HG02610 (cell line): ENCODE data around the gene RNU1-2.
"Not testable (repeated sequence)": the region's sequence is repeated elsewhere in the genome, so short reads cannot be mapped to it uniquely, and the experiment has no call there.

Experiments used
- ATAC-seq: cut with Tn5 transposase; IDR thresholded peaks from one replicate; pipeline ENCODE4 v1.9.1; 2021; ENCODE audit warnings: mild to moderate bottlenecking, moderate library complexity; ENCODE audit not compliant: unreplicated experiment

RNU1-2 gene

DNA sequence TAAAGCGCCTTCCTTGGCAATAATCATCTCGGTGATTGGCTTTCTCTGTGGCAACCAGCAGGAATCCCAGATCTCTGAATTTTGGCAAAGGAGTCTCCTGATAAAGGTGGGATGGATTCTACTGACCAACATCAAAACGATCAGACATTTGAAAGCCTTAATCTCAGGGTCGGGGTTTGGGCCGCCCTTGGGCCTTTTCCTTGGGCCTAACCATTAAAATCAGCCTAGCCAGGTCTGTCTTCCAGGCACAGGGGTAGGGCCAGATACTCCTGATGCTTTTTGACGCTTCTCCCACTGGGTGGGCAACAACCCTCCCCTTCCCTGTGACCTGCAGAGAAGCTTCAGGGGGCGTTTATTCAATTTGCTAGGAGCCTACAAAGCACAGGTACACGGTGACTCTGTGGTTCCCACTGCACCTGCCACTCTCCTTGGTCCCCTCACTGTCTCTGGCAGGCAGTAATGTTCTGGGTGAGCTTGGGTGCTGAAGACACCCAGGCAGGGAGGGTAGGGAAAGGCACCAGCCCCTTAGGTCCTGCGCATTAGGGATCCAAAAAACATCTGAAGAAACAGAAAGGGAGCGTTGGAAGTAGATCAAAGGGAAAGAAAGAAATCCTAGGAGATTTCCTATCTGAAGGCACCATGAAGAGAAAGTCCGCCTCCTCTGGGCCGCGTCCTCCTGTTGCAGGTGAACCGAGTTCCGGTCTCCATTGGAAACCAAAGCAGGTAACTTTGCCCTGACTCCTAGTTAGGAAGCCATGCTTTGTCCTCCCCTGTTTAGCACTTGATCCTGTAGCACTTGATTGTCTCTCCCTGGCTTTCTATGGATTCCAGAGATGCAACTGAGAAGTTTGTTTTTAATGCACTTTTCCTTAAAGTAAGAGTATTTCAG, 12.3 kb downstream of the RNU1-2 start:
- no peak for ATAC-seq

DNA sequence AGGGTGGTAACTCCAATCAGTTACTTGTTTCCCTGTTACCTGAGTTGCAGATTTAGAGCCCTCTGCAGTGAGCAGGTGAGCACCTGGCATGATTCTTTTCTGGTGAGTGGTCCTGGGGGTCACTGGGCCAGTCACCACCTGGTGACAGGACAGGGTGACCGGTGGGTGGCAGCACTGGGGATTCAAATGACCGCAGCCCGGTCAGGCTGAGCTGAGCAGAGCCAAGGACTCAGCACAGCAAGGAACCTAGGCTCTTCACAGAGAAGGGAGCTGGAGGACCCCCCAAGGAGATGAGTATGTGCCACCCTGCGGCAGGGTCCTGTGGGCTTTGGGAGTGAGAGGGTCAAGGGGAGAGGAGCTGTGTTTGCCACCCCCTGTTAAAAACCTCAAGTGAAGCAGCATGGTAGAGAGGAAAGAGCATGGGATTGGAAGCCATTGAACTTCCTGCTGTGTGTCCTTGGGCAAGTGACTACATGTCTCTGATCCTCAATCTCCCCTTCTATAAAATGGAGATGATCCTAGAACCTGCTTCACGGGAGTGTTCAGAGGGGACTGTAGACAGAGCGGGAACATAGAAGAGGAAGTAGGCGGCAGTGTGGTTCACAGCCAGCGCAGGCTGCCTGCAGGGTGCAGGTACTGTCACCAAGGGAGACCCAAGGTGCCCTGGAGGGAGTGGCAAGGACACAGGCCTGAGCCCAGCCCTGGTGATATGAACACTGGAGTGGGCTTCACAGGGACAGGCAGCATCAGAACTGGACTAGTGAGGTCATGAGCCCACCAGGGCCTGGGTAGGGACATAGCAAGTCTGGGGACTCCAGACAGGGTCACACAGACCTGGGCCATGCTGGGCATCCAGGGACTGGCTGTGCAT, 16.3 kb downstream of the RNU1-2 start:
- not testable (repeated sequence) for ATAC-seq

DNA sequence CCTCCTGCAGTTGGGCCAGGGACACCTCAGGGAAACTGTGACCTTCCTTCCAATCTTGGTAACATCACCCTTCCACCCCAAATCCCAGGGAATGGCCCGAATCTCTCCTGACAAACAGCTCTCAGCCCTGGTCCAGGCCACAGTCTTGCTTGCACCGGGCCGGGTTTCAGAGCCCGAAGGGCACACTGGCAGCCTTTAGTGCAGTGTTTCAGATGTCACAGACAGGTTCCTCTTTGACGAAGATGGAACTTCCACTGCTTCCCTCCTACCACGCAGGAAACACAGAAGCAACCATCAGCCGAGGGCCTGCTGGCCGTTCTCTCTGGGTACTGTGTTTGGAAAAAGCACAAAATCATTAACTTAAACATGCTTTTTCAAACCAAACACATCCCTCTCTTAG, 17.0 kb downstream of the RNU1-2 start:
- not testable (repeated sequence) for ATAC-seq

DNA sequence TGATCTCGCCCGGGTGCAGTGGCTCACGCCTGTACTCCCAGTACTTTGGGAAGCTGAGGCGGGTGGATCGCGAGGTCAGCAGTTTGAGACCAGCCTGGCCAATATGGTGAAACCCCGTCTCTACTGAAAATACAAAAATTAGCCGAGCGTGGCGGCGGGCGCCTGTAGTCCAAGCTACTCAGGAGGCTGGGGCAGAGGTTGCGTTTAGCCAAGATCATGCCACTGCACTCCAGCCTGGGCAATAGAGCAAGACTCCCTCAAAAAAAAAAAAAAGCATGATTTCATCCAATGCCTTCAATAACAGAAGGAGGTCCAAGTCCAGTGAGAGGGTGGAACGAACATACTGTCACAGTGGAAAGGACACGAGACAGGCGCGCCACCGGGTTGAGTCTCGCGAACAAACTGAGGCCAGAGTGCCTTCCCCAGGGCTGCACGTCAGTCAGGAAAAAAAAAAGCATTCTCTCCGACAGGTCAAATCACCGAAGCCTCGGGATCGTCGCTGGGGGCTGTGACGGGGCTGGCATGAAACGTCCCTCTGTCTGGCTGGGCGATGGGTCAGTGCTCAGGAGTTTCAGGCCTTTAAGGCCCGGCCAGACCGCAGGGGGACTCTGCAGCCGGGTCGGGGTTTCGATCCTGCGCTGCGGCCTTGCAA, 17.5 kb downstream of the RNU1-2 start:
- ATAC-seq: no peak

DNA sequence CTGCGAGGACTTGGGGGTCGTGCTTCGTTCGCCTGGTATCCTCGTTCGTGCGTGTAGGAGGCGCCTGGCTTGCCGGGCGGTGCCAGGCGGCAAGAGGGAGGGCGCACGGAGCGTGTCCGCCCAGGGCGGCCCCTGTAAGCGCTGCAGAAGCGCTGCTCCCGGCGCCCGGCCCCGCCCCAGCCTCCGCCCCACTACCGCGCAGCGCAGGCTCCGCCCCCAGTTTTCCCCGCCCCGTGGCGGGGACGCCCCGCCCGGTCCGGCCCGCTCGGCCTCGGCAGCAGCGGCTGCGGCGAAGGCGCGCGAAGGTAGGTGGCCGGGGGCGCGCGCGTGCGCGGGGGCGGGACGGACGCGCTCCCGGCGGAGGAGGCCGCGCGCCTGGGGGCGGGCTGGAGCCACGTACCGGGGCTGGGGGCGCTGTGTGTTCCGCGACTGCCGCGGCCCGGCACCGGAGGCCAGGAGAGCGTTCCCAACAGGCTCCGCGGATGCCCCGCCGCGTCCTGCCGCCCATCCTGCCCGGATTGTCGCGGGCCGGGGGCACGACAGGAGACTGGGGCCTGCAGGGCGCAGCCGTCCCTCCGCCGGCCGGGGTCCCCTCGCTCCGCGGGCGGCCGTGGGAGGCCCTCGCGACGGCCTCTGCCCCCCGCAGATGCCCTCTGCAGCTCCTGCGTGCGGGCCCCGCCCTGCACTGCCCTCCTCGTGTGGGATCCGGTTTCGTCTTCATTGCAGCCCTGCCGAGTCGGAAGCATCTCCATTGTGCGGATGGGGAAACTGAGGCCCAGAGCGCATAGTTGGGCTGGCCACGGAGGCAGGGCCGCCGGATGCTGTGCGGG, 18.3 kb downstream of the RNU1-2 start:
- ATAC-seq: peak; percentile 86

DNA sequence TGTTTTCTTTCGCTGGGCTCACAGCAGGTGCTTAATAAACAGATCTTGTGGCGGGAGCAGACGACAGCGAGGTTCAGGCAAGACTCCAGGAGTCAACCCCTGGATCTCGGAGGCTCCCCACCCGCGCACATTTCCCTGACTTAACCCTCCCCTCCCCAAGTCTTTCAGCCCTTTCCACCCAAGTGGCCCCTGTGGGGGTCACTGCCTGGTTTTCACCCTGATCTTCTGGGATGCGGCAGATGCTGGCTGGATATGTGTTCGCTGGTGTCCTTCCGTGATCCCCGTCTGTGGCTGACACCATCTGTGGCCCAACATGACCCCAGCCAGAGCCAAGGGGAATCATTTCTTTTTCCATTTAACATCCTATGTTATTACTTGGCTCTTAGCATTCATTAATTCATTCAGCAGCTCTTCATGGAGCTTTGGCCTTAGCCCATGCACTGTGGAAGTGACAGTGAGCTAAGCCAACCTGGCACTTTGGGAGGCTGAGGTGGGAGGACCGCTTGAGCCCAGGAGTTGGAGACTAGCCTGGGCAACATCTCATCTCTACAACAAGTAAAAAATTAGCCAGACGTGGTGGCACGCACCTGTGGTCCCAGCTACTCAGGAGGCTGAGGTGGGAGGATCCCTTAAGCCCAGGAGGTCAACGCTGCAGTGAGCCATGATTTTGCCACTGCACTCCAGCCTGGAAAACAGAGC, 19.3 kb downstream of the RNU1-2 start:
- not testable (repeated sequence) for ATAC-seq

DNA sequence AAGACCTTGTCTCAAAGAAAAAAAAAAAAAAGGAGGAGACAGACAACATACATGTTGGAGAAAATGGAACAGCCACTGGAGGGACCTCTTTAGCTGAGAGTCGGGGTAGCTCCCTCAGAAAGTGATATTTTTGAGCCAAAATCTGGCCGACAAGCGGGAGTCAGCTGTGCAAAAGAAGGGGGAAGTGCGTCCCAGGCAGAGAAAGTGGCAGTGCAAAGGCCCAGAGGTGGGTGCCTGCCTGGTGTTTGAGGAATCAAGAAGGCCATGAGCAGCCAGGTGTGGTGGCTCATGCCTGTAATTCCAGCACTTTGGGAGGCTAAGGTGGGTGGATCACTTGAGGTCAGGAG, 19.8 kb downstream of the RNU1-2 start:
- ATAC-seq: no peak

DNA sequence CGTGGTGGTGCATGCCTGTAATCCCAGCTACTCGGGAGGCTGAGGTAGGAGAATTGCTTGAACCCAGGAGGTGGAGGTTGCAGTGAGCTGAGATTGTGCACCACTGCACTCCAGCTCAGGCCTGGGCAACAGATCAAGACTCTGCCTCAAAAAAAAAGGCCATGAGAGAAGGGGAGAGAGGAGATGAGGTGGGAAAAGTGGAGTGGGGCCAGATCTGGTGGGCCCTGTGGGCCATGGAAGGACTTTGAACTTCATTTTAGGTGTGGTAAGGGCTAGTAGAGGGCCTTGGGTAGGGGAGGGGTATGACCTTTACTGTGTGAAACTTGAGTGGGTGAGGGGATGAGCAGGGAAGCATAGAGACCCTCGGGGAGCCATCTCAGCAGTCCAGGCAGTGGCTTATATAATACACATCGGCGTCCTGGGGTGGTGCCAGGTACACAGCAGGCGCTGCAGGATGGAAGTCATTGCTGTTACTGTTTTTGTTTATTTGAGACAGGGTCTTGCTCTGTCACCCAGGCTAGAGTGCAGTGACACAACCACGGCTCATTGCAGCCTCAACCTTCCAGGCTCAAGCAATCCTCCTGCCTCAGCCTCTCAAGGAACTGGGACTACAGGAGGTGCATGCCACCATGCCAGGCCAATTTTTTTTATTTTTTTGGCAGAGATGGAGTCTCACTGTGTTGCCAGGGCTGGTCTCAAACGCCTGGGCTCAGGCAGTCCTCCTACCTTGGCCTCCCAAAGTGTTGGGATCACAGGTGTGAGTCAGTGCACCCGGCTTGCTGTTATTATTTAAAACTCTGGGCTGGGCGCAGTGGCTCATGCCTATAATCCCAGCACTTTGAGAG, 20.5 kb downstream of the RNU1-2 start:
- ATAC-seq: not testable (repeated sequence)

DNA sequence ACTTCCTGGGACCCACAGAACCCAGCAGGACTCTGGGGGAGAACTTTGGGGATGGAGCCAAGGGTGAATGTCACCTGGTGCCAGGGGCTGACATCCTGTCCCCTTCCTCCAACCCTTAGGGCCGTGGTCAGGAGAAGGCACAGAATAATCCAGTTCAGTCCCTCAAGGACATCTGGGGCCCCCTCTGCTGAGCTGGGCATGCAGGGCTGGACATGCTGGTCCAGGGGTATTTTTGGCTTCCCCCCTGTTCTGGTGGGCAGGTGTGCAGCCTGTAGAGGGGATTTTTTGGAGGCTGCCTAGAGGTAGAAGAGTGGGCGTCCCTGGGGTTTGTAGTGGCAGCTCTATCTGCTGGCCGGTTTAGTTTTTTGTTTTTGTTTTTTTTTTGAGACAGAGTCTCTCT, 22.6 kb downstream of the RNU1-2 start:
- no peak for ATAC-seq

DNA sequence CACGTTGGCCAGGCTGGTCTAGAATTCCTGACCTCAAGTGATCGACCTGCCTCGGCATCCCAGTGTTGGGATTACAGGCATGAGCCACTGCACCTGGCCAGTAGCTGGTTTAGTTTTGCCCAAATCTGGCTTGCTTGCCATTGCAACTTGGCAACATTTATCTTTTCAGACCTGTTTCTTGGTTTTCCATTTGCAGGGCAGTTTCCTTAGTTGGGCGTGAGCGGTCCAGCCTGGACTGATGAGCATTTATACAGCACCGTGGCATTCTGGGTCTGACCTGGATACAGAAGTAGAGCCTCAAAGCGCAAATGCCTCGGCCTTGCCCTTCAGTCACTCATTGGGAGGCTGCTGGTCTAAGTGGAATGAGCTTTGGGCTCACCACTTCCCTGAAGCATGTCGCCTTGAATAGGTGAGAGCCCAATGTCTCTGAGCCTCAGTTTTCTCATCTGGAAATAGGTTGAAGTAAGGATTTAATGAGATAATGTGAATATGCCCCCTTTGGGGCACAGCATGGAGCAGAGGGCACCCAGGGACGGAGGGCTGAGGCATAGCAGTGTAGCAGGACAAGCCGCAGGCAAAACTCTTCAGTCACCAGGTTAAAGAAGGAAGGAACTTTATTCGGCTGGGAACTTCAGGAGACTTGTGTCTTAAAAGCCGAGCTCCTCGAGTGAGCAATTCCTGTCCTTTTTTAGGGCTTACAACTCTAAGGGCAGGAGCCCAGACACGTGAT, 23.3 kb downstream of the RNU1-2 start:
- ATAC-seq: not testable (repeated sequence)

DNA sequence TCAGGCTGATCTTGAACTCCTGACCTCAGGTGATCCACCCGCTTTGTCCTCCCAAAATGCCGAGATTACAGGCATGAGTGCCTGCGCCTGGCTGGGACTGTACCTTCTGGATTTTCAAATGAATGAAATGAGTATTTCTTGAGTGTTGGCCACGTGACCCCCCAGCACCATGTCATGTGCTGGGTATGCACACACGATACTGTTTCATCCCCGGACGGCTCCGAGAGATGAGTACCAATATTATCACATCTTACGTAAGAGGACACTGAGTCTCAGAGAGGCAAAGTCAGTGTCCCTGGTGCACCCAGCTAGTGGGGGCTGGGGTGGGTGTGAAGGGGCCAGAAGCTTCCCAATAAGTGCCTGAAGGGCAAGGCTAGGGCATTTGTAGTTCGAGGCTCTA, 25.2 kb downstream of the RNU1-2 start:
- ATAC-seq: no peak

DNA sequence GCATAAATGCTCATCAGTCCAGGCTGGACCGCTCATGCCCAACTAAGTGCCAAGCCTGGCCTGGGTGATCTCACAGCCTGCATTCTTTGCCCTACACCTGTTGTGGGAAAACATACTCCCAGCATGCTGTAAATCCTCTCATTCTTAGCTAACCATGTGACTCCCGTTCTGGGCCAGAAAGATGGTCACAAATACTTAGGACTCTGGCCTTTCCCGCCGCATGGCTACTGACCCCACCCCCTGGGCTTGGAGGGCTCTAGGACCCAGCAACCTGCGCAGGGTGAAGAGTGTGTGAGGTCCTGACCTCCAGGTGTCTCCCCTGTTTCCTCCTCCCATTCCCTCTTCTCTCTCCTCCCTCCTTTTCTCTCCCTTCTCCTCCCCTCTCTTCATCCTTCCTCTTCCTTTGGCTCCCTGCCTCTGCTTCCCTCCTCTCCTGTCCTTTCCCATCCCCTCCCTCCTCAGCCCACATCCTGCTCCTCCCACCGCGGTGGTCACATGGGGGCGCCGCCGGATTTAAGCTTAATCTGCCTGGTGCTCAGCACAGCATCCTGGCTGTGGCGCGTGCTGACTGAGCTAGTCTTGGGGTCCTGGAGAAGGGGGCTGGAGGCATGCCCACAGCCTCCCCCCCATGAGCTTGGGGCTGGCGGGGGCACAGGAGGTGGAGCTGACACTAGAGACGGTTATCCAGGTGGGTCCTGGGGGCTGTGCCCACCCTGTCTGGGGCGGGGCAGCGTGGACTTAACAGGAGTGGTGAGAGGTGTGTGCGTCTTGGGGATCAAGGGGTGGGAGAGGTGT, 25.8 kb downstream of the RNU1-2 start, which contains the start of gene CROCC:
CROCC (plus strand) TSS at position 541 of the 795 bp plus-strand sequence; CDS start at position 629, 88 bp downstream.
- no peak for ATAC-seq

DNA sequence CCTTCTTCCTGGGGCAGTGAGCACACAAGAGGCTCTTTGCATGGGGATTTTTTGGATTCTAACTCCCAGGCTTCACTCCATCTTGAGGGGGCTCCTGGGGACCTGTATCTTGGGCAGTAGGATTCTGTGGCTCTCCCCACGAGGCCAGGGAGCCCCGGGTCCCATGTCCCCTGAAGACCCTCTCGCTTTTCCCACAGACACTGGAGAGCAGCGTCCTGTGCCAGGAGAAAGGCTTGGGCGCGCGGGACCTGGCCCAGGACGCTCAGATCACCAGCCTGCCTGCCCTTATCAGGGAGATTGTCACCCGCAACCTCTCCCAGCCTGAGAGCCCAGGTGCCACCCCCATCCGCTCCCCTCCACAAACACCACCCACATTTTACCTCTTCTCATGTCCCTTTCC, 26.7 kb downstream of the RNU1-2 start:
- no peak for ATAC-seq

DNA sequence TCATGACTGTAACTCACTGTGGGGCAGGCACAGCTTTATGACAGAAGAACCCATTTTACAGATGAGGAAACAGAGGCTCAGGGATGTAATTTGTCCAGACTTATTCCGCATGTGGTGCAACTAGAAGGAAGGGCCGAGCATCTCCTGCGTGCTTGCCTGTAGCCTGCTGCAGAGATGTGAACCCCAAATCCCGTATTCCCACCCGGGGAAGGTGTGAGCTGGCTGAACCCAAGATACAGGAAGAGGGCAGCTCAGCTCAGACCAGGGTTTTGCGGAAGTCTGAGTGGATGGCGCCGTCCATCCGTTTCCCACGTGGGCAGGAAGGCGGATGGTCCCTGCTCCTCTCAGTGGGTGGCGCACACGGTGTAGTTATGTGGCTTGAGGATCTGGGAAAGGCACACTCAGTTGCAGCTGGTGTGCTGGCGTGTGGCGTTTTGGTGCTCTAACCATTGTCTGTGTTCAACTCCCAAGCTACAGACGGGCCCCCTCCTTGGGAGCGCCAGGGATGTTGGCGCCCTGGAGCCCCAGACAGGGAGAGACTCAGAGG, 27.2 kb downstream of the RNU1-2 start:
- ATAC-seq: no peak

DNA sequence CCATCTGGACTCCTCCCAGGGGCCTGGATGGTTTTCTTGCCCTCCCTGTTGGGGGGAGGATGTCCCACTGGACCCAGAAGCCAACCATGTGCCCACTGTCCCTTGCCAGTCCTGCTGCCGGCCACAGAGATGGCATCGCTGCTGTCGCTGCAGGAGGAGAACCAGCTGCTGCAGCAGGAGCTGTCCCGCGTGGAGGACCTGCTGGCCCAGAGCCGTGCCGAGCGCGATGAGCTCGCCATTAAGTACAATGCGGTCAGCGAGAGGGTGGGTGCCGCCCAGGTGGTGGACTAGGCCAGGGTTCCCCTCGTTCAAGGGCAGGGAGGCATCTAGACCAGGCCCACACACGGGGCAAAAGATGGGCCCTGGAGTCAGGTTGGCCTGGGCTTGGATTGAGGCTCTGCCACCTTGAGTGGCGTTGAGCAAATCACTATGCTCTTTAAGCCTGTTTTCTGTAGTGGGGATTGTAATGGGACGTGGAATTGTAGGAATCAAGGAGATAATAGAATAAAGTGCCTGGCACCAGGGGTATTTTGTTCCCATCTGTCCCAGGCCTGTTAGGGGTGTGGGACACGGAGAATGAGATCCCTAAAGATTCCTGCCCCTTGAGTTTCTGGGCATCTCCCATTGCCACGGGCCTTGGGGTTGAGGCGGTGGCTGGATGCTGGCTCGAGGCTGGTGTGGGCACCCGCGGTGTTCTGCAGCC, 28.6 kb downstream of the RNU1-2 start:
- ATAC-seq: no peak

DNA sequence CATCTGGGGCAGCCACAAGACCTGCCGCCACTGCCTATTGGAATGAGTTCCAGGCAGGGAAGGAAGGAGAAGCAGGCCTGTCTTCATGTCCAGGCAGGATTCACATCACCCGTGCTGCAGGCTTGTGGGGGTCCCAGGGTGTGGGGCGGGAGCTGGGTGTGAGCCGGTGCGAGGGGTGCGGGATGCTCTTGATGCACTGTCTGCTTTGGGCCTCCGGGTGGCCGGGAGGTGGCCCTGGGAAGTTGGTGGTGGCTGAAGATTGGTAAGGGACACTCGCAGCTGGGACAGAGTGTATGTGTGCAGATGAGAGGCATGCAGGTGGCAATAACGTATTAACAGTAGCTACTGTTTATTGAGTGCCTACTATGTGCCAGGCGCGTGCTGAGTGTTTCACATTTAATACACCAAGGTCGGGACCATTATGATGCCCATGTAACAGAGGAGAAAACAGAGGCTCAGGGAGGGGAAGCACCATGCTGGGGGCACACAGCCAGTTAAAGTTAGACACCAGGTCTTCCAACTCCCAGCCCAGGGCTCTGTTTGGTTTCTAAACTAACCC, 29.2 kb downstream of the RNU1-2 start:
- no peak for ATAC-seq
